Karpas-422 (cell line): Measurements from ENCODE around the gene PTGIR. TPM values are rescaled to one million over a fixed set of nuclear protein-coding genes. Genes with fewer than 3 reads are reported as not detected.

ENCODE experiments used
- DNase-seq: peaks from one replicate; pipeline ENCODE4 v3.0.0-alpha.2; 2015
- H2AFZ ChIP-seq: fragments of 200-600 bp; sonication (generic); 2 replicates; pipeline ENCODE4 v1.6.1; 2014; ENCODE audit warnings: antibody characterized with exemption, low read length, mixed read lengths
- H3K27ac ChIP-seq: fragments of 200-600 bp; sonication (generic); 2 replicates; pipeline ENCODE4 v1.5.1; 2014; ENCODE audit warnings: mild to moderate bottlenecking, low read length, moderate library complexity
- H3K27me3 ChIP-seq: fragments of 200-600 bp; sonication (generic); 2 replicates; pipeline ENCODE4 v1.6.1; 2014; ENCODE audit warnings: low read length, mixed read lengths
- H3K36me3 ChIP-seq: fragments of 200-600 bp; sonication (generic); 2 replicates; pipeline ENCODE4 v1.6.1; 2014; ENCODE audit warnings: low read length, mixed read lengths; ENCODE audit not compliant: insufficient read depth
- H3K4me1 ChIP-seq: fragments of 200-600 bp; sonication (generic); 2 replicates; pipeline ENCODE4 v1.6.1; 2014; ENCODE audit warnings: mild to moderate bottlenecking, low read length, mixed read lengths
- H3K4me2 ChIP-seq: fragments of 200-600 bp; sonication (generic); 2 replicates; pipeline ENCODE4 v1.6.1; 2014; ENCODE audit warnings: low read length, low read depth, mild to moderate bottlenecking; ENCODE audit not compliant: poor library complexity, severe bottlenecking
- H3K4me3 ChIP-seq: fragments of 200-600 bp; sonication (generic); 2 replicates; pipeline ENCODE4 v1.5.1; 2014; ENCODE audit warnings: mild to moderate bottlenecking, antibody characterized with exemption, low read length, mixed read lengths
- H3K79me2 ChIP-seq: fragments of 200-600 bp; sonication (generic); 2 replicates; pipeline ENCODE4 v1.6.1; 2014; ENCODE audit warnings: mild to moderate bottlenecking, low read length, mixed read lengths
- H3K9ac ChIP-seq: fragments of 200-600 bp; sonication (generic); 2 replicates; pipeline ENCODE4 v1.6.0; 2014; ENCODE audit warnings: low read length
- H3K9me2 ChIP-seq: fragments of 200-600 bp; sonication (generic), shearing (Covaris generic); replicated peaks from 2 replicates; pipeline ENCODE4 v1.6.0; 2014; ENCODE audit warnings: mild to moderate bottlenecking, low read length, moderate library complexity; ENCODE audit not compliant: insufficient read depth
- H3K9me3 ChIP-seq: fragments of 300-700, 200-600 bp; sonication (generic); 2 replicates; pipeline ENCODE4 v1.6.1; 2014; ENCODE audit warnings: low read length, mixed read lengths
- H4K20me1 ChIP-seq: fragments of 200-600 bp; sonication (generic); 2 replicates; pipeline ENCODE4 v1.6.1; 2014; ENCODE audit warnings: mild to moderate bottlenecking, antibody characterized with exemption, low read length, low read depth; ENCODE audit not compliant: insufficient read depth
- total RNA-seq: library from RNA; depleted of rRNA; stranded (reverse); fragments of >200 nt; shearing (Covaris generic); gene quantifications from 2 replicates; pipeline ENCODE4 v1.2.3, GENCODE V29; 2014; ENCODE audit warnings: low replicate concordance

Gene PTGIR
- total RNA-seq, 1 experiment from 2014 or later, result not detected

- Histone ChIP-seq H3K9ac (peak overlapping the region; percentile 27; the same call in 1 of the 2 replicates), H3K9me2 (no peaks in the 10 kb centered on the region), H3K79me2 (no peaks in the 10 kb centered on the region), H3K4me3 (peak overlapping the region; percentile 66), H2AFZ (no peak overlapping the region), H3K36me3 (no peaks in the 10 kb centered on the region), H3K4me1 (peaks cover 29% of the 10 kb centered on the region), H3K27me3 (no peaks in the 10 kb centered on the region), H3K27ac (no peak overlapping the region), H3K9me3 (no peaks in the 10 kb centered on the region), H3K4me2 (peak overlapping the region; percentile 78), H4K20me1 (no peaks in the 10 kb centered on the region; the same call in 1 of the 2 replicates)
- DNase-seq, result peak; percentile 38
Measured at GRCh38 chr19:46660008-46660517, 35.2 kb upstream of the PTGIR start.

GRCh38 chr19:46659151-46660007 lies 34.5 kb upstream of the PTGIR start:
- no peaks in the 10 kb centered on the region for H3K36me3 ChIP-seq
- H3K4me3 ChIP-seq, result peak overlapping the region; percentile 15; the same call in 1 of the 2 replicates
- H3K9me2 ChIP-seq, result no peaks in the 10 kb centered on the region
- H3K9me3 ChIP-seq, result no peaks in the 10 kb centered on the region
- no peak for DNase-seq
- no peaks in the 10 kb centered on the region for H3K27me3 ChIP-seq
- no peaks in the 10 kb centered on the region; the same call in 1 of the 2 replicates for H4K20me1 ChIP-seq
- peak overlapping the region; percentile 55 for H3K4me2 ChIP-seq
- peaks cover 29% of the 10 kb centered on the region for H3K4me1 ChIP-seq
- H3K79me2 ChIP-seq, result no peaks in the 10 kb centered on the region
- H3K9ac ChIP-seq, result peak overlapping the region; percentile 27; the same call in 1 of the 2 replicates
- no peak overlapping the region for H3K27ac ChIP-seq
- no peak overlapping the region for H2AFZ ChIP-seq

- Histone ChIP-seq H3K36me3 (no peaks in the 10 kb centered on the region), H3K9me3 (no peaks in the 10 kb centered on the region), H2AFZ (no peak overlapping the region), H3K9me2 (no peaks in the 10 kb centered on the region), H3K4me3 (no peak overlapping the region), H3K27me3 (no peaks in the 10 kb centered on the region), H3K4me2 (no peak overlapping the region), H4K20me1 (no peaks in the 10 kb centered on the region; the same call in 1 of the 2 replicates), H3K79me2 (no peaks in the 10 kb centered on the region), H3K9ac (no peak overlapping the region), H3K27ac (no peak overlapping the region), H3K4me1 (peaks cover 21% of the 10 kb centered on the region)
- DNase-seq, result no peak
Measured at GRCh38 chr19:46656541-46656940, 31.7 kb upstream of the PTGIR start.

DNA sequence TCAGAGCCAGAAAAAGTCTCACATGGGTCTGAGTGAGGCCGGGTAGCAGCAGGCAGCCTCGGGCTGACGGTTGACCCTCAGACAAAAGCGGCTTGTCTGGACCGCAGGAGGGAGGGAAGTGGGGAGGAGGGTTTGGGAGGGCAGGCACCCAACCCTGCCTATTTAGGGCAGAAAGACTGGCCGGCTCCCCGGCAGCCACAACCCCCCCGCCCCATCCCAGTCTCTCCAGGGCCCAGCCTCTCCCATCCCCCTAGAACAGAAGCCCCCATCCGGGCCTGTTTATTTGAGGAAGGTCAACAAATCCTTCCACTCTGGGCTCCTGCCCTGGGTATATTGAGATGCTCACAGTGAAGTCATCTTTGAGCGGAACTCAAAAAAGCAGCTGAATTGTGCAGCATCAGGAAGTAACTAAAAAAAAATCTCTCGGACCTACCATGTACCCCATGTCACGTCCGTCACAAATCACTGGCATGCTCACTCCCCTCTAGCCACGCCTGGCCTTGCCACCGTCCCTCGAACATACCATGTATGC lies 29.8 kb upstream of the PTGIR start:
- H3K27ac ChIP-seq, result no peak overlapping the region
- DNase-seq, result no peak
- no peak overlapping the region for H2AFZ ChIP-seq
- no peaks in the 10 kb centered on the region for H3K36me3 ChIP-seq
- H3K4me3 ChIP-seq, result no peak overlapping the region
- no peaks in the 10 kb centered on the region for H3K9me2 ChIP-seq
- H4K20me1 ChIP-seq, result no peaks in the 10 kb centered on the region
- peaks cover 7% of the 10 kb centered on the region for H3K4me1 ChIP-seq
- H3K79me2 ChIP-seq, result no peaks in the 10 kb centered on the region
- no peak overlapping the region for H3K4me2 ChIP-seq
- H3K27me3 ChIP-seq, result no peaks in the 10 kb centered on the region
- no peaks in the 10 kb centered on the region for H3K9me3 ChIP-seq
- no peak overlapping the region for H3K9ac ChIP-seq

- Histone ChIP-seq H3K4me2 (no peak overlapping the region), H3K4me1 (no peaks in the 10 kb centered on the region), H3K36me3 (no peaks in the 10 kb centered on the region), H3K27ac (no peak overlapping the region), H3K4me3 (no peak overlapping the region), H3K27me3 (no peaks in the 10 kb centered on the region), H3K9me3 (no peaks in the 10 kb centered on the region), H3K9me2 (no peaks in the 10 kb centered on the region), H3K79me2 (no peaks in the 10 kb centered on the region), H3K9ac (no peak overlapping the region), H2AFZ (no peak overlapping the region), H4K20me1 (no peaks in the 10 kb centered on the region)
- no peak for DNase-seq
Measured at GRCh38 chr19:46650445-46650844, 25.6 kb upstream of the PTGIR start.

GRCh38 chr19:46648961-46649960 lies 24.4 kb upstream of the PTGIR start:
- Histone ChIP-seq H3K4me3 (no peak overlapping the region), H3K27me3 (no peaks in the 10 kb centered on the region)
- DNase-seq, result no peak

GRCh38 chr19:46648060-46648960 lies 23.4 kb upstream of the PTGIR start:
- H3K4me3 ChIP-seq, result no peak overlapping the region
- no peak overlapping the region for H2AFZ ChIP-seq
- no peaks in the 10 kb centered on the region for H3K27me3 ChIP-seq

More at GRCh38 chr19:46648961-46649960, 24.4 kb upstream of the PTGIR start:
- Histone ChIP-seq H3K9me3 (no peaks in the 10 kb centered on the region), H2AFZ (no peak overlapping the region), H3K4me1 (no peaks in the 10 kb centered on the region), H3K36me3 (no peaks in the 10 kb centered on the region), H3K27ac (no peak overlapping the region), H3K79me2 (no peaks in the 10 kb centered on the region), H3K9me2 (no peaks in the 10 kb centered on the region), H3K9ac (no peak overlapping the region), H3K4me2 (no peak overlapping the region), H4K20me1 (no peaks in the 10 kb centered on the region)

More at GRCh38 chr19:46648060-46648960, 23.4 kb upstream of the PTGIR start:
- no peaks in the 10 kb centered on the region for H3K4me1 ChIP-seq
- DNase-seq, result no peak
- no peak overlapping the region for H3K27ac ChIP-seq
- H4K20me1 ChIP-seq, result no peaks in the 10 kb centered on the region
- no peaks in the 10 kb centered on the region for H3K9me2 ChIP-seq
- H3K36me3 ChIP-seq, result no peaks in the 10 kb centered on the region
- no peaks in the 10 kb centered on the region for H3K79me2 ChIP-seq
- H3K9ac ChIP-seq, result no peak overlapping the region
- no peak overlapping the region for H3K4me2 ChIP-seq
- H3K9me3 ChIP-seq, result no peaks in the 10 kb centered on the region
